PC-3 (cell line): Measurements from ENCODE around the gene SMYD3.

Source experiments
- EZH2 ChIP-seq: fragments of 300-600 bp; sonication (generic); IDR thresholded peaks from one replicate; pipeline ENCODE4 v1.6.1; 2017; ENCODE audit warnings: antibody characterized with exemption, mild to moderate bottlenecking, low read length; ENCODE audit not compliant: unreplicated experiment
- EZH2phosphoT487 ChIP-seq: fragments of 300-600 bp; sonication (generic); IDR thresholded peaks from 2 replicates; pipeline ENCODE4 v1.6.1; 2018; ENCODE audit warnings: mild to moderate bottlenecking, antibody characterized with exemption, low read length, borderline replicate concordance

DNA sequence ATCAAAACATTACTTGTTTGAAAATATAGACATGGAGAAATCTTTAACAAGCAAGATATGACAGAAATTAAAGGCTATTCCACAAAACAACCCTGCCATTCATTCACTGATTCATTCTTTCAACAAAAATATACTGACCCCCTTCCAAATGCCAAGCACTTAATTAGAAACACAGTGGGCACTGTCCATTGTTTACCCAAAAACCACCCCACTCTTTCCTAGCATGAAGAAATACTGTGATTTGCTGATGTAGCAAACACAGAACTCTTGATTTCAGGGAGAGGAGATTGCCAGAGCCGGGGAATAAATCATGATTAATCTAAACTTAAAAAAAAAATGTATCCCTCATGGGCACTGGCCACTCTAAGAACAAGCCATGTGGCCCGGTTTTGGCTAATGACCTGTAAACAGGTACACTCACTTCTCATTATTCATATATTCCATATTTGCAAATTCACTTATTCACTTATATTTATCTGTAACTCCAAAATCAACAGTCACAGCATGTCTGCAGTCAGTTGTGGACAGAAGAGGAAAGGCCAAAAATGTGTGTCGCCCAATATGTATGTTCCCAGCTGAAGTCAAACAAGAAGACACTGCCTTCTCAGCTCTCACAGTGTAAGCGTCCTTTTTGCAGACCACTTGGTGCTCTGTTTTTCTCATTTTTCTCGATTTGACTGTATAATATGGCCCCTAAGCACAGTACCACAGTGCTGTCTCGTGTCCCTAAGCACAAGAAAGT lies 133.1 kb downstream of the SMYD3 start:
- TF ChIP-seq EZH2phosphoT487 = no peak
- TF ChIP-seq EZH2 = no peak
